Endodermal cell (in vitro differentiated cells): ENCODE results near the gene FGFR3. TPM values are rescaled to one million over a fixed set of nuclear protein-coding genes. Genes with fewer than 3 reads are reported as not detected.
A peak's percentile ranks its signal among the peaks of the same experiment; 100 is the strongest.

Source experiments
- DNase-seq: peaks from one replicate; pipeline ENCODE4 v3.0.0-alpha.2; 2017
- H3K27ac ChIP-seq: 2 replicates; pipeline ENCODE4 v1.5.1; 2013; ENCODE audit warnings: mild to moderate bottlenecking, low read depth, low read length, moderate library complexity
- H3K27me3 ChIP-seq: 2 replicates; pipeline ENCODE4 v1.6.1; 2013; ENCODE audit warnings: mild to moderate bottlenecking, low read length, moderate library complexity; ENCODE audit not compliant: insufficient read depth, control insufficient read depth, poor library complexity, severe bottlenecking
- H3K36me3 ChIP-seq: 2 replicates; pipeline ENCODE4 v1.7.0; 2013; ENCODE audit warnings: mild to moderate bottlenecking, low read length, moderate library complexity; ENCODE audit not compliant: control insufficient read depth, insufficient read depth
- H3K4me1 ChIP-seq: one replicate; pipeline ENCODE4 v1.7.0; 2013; ENCODE audit warnings: low read length; ENCODE audit not compliant: control insufficient read depth, insufficient read depth
- H3K4me3 ChIP-seq: 2 replicates; pipeline ENCODE4 v1.5.1; 2013; ENCODE audit warnings: mild to moderate bottlenecking, low read length, moderate library complexity
- H3K9ac ChIP-seq: 2 replicates; pipeline ENCODE4 v1.6.1; 2013; ENCODE audit warnings: mild to moderate bottlenecking, low read length, moderate library complexity; ENCODE audit not compliant: poor library complexity, severe bottlenecking; ENCODE audit errors: extremely low read depth
- H3K9me3 ChIP-seq: 2 replicates; pipeline ENCODE4 v1.6.1; 2013; ENCODE audit warnings: mild to moderate bottlenecking, low read length, moderate library complexity; ENCODE audit not compliant: control insufficient read depth
- H3K27ac Mint-ChIP-seq: 2 replicates; pipeline ENCODE4 v1.8.0; 2020; ENCODE audit warnings: mixed read lengths
- H3K27me3 Mint-ChIP-seq: 2 replicates; pipeline ENCODE4 v1.8.0; 2021; ENCODE audit warnings: mild to moderate bottlenecking, mixed read lengths; ENCODE audit not compliant: insufficient read depth
- H3K36me3 Mint-ChIP-seq: 2 replicates; pipeline ENCODE4 v1.8.0; 2020; ENCODE audit warnings: low read depth, mixed read lengths
- H3K4me1 Mint-ChIP-seq: 2 replicates; pipeline ENCODE4 v1.8.0; 2020; ENCODE audit warnings: mixed read lengths
- H3K4me3 Mint-ChIP-seq: 2 replicates; pipeline ENCODE4 v1.8.0; 2020; ENCODE audit warnings: mild to moderate bottlenecking, moderate library complexity, mixed read lengths
- H3K9me3 Mint-ChIP-seq: 2 replicates; pipeline ENCODE4 v1.8.0; 2020; ENCODE audit warnings: mild to moderate bottlenecking, mixed read lengths
- CTCF ChIP-seq: fragments of 200-600 bp; sonication (generic); conservative IDR thresholded peaks from 2 replicates; pipeline ENCODE4 v1.5.0; 2021; ENCODE audit warnings: antibody characterized with exemption, mild to moderate bottlenecking
- WGBS, 2 experiments: methylation state at CpG; one replicate each; pipeline versions ENCODE4 v1.1.5 to v1.1.7; 2013; ENCODE audit warnings: missing lambda C conversion rate in 2 of 2, mixed read lengths in 1 of 2; ENCODE audit not compliant: insufficient coverage in 1 of 2, insufficient read length in 1 of 2; 5-methylcytosine and 5-hydroxymethylcytosine counted together
- total RNA-seq, 2 donors: library from RNA; stranded (reverse); fragmentation: NEBNext Ultra II Directional in 1 of 2; extraction: Animal tissue kit (Norgen Biotek cat#: 25700) in 1 of 2; gene quantifications; 2 replicates in 1 of 2; 3 replicates in 1 of 2; pipeline ENCODE4 v1.2.1, GENCODE V29; 2021

The FGFR3 gene
- total RNA-seq, 2 donors from 2014 or later: 107 to 125 TPM

- H3K36me3 ChIP-seq: peaks cover 36% of the 10 kb centered on the region
- peaks cover 70% of the 10 kb centered on the region for H3K36me3 Mint-ChIP-seq
- H3K4me3 Mint-ChIP-seq: no peak overlapping the region
- no peak for TF ChIP-seq CTCF
- peaks cover 5% of the 10 kb centered on the region for H3K4me1 ChIP-seq
- H3K27me3 ChIP-seq: no peaks in the 10 kb centered on the region
- peaks cover 7% of the 10 kb centered on the region for H3K9me3 ChIP-seq
- H3K4me3 ChIP-seq: no peak overlapping the region
- no peak overlapping the region for H3K9ac ChIP-seq
- H3K9me3 Mint-ChIP-seq: peaks cover 10% of the 10 kb centered on the region
- DNase-seq: no peak
- peak overlapping the region; percentile 76 for H3K27ac Mint-ChIP-seq
- H3K27me3 Mint-ChIP-seq: no peaks in the 10 kb centered on the region
- H3K27ac ChIP-seq: no peak overlapping the region
- H3K4me1 Mint-ChIP-seq: peaks cover 11% of the 10 kb centered on the region
- WGBS, 2 experiments: 93 to 94% methylated on average over 27 to 30 of the region's 30 CpGs
Measured at GRCh38 chr4:1826531-1827350, 33.6 kb downstream of the FGFR3 start.

GRCh38 chr4:1830234-1830633 is 37.1 kb downstream of the FGFR3 start:
- Histone ChIP-seq H3K27me3 (no peaks in the 10 kb centered on the region), H3K9me3 (peaks cover 7% of the 10 kb centered on the region), H3K27ac (no peak overlapping the region), H3K4me1 (peaks cover 5% of the 10 kb centered on the region), H3K9ac (no peak overlapping the region), H3K4me3 (no peak overlapping the region), H3K36me3 (peaks cover 46% of the 10 kb centered on the region)
- Mint-ChIP-seq H3K9me3 (peaks cover 10% of the 10 kb centered on the region), H3K27me3 (no peaks in the 10 kb centered on the region), H3K36me3 (peaks cover 64% of the 10 kb centered on the region), H3K4me3 (no peak overlapping the region), H3K27ac (no peak overlapping the region), H3K4me1 (peaks cover 11% of the 10 kb centered on the region)
- no peak for TF ChIP-seq CTCF
- DNase-seq: no peak
- 70 to 90% methylated on average over 2 to 3 of the region's 3 CpGs for WGBS, 2 experiments

GRCh38 chr4:1830642-1831228 is 37.6 kb downstream of the FGFR3 start:
- Histone ChIP-seq H3K9ac (no peak overlapping the region), H3K9me3 (peaks cover 7% of the 10 kb centered on the region), H3K36me3 (peaks cover 46% of the 10 kb centered on the region), H3K27me3 (no peaks in the 10 kb centered on the region), H3K27ac (no peak overlapping the region), H3K4me1 (peaks cover 5% of the 10 kb centered on the region), H3K4me3 (no peak overlapping the region)
- Mint-ChIP-seq H3K27ac (no peak overlapping the region), H3K27me3 (no peaks in the 10 kb centered on the region), H3K36me3 (peaks cover 65% of the 10 kb centered on the region), H3K4me1 (peaks cover 11% of the 10 kb centered on the region), H3K4me3 (no peak overlapping the region), H3K9me3 (peaks cover 10% of the 10 kb centered on the region)
- no peak for TF ChIP-seq CTCF
- 89 to 95% methylated on average over 5 to 8 of the region's 8 CpGs for WGBS, 2 experiments
- no peak for DNase-seq
